ENCODE data around the gene PDE3B. TPM values are rescaled to one million over a fixed set of nuclear protein-coding genes. Genes with fewer than 3 reads are reported as not detected.

The PDE3B gene
- total RNA-seq, 3 donors from 2014 or later (not counting 1 experiment from before 2014, with no cell fraction given): 18.2 to 42.3 (median 34.5) TPM

- Histone ChIP-seq H3K27ac (ENCODE audit: low read length) (no peak overlapping the region), H3K4me3 (ENCODE audit: low read length) (no peak overlapping the region), H3K4me1 (ENCODE audit: control insufficient read depth, insufficient read depth, low read length) (peaks cover 28% of the 10 kb centered on the region), H3K36me3 (ENCODE audit: control insufficient read depth, insufficient read depth, low read length) (no peaks in the 10 kb centered on the region), H3K27me3 (ENCODE audit: control insufficient read depth, insufficient read depth, low read length) (no peaks in the 10 kb centered on the region), H3K9me3 (ENCODE audit: control insufficient read depth, insufficient read depth, low read length) (no peaks in the 10 kb centered on the region)
- Mint-ChIP-seq H3K9me3 (no peaks in the 10 kb centered on the region), H3K27me3 (ENCODE audit: low read depth in 2 of 2) (peaks cover 0 to 17% of the 10 kb centered on the region in 2 donors), H3K4me3 (peak overlapping the region; percentile 6), H3K36me3 (no peaks in the 10 kb centered on the region), H3K4me1 (peaks cover 30 to 35% of the 10 kb centered on the region in 2 donors), H3K27ac (no peak overlapping the region)
- DNase-seq: no peak
- intact Hi-C loops (cut with micrococcal nuclease): no loop called here
- TF ChIP-seq, protein P1, sequence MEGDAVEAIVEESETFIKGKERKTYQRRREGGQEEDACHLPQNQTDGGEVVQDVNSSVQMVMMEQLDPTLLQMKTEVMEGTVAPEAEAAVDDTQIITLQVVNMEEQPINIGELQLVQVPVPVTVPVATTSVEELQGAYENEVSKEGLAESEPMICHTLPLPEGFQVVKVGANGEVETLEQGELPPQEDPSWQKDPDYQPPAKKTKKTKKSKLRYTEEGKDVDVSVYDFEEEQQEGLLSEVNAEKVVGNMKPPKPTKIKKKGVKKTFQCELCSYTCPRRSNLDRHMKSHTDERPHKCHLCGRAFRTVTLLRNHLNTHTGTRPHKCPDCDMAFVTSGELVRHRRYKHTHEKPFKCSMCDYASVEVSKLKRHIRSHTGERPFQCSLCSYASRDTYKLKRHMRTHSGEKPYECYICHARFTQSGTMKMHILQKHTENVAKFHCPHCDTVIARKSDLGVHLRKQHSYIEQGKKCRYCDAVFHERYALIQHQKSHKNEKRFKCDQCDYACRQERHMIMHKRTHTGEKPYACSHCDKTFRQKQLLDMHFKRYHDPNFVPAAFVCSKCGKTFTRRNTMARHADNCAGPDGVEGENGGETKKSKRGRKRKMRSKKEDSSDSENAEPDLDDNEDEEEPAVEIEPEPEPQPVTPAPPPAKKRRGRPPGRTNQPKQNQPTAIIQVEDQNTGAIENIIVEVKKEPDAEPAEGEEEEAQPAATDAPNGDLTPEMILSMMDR (IDR thresholded peaks at IDR 0.05): no peak
- no peak for ATAC-seq
- WGBS (ENCODE audit: insufficient coverage): 92% methylated on average over 1 of the region's 1 CpG
These were observed 259.2 kb downstream of the PDE3B start for GRCh38 chr11:14902650-14903350.

DNA sequence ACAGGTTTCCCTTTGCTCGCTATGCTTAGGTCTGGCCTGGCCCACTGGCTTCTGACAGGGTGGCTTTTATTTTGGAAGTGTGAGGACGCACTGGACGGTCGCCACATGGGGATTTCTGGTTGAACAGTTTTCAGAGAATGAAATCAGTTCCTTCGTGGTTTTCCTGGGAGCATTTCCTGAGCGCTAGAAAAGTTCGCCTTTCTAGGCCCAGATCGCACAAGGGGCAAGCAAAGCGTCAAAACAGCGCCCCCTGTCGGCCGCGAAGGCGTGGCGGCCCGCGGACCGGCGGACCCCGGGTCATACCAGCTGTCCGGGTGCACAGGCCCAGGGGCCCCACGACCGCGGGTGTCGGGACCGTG lies 261.1 kb downstream of the PDE3B start:
- TF ChIP-seq, protein P1 (IDR thresholded peaks at IDR 0.05): peak; percentile 98
- peak overlapping the region; percentile 74 to 92 for H3K27ac Mint-ChIP-seq

DNA sequence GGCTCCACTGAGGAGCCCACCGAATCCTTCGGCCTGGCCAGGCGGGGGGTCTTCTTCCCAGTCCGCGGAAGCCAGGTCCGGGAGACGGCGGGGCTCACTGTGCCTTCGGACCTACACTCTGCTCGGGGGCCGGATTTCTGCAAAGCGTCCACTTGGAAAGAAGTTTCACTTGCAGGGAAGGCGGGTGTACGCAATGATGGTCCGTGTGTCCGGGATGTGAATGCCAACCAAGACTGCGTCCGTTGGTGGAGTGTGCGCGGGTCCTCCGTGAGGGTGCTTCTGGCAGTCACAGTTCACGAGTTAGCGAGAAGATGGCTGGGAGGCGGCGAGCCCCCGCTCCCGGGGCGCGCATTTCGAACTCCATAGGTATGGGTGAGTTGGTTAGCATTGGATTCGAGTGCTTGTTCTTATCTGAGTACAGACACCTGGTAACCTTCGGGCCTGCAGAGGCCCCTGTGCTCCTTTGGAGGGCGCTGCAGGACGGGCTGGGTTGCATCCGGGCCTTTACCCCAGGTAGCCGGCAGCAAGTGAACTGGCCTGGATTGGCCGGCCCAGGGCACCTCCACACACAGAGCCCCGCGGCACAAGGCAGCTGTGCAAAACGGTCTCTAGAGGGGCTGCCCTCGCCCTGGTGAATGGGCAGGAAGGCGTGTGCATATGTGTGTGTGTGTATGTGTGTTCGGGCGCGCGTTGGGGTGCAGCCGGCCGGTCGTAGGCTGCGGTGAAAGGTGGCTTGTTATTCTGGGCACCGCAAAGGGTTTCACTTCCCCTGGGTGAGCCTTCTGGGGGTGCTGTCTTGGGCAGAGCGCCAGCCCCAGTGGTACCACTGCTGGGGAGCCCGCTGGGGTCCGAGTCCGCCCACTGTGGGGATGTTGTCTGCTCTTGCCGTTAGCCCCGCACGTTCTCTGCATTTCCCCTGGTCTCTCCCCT lies 261.8 kb downstream of the PDE3B start:
- Mint-ChIP-seq H3K27me3 (ENCODE audit: low read depth in 2 of 2) (no peaks in the 10 kb centered on the region), H3K9me3 (no peaks in the 10 kb centered on the region), H3K4me1 (peaks cover 37 to 38% of the 10 kb centered on the region in 2 donors), H3K27ac (peak overlapping the region; percentile 74 to 92), H3K4me3 (peak overlapping the region; percentile 93), H3K36me3 (no peaks in the 10 kb centered on the region)
- H3K4me1 ChIP-seq (ENCODE audit: control insufficient read depth, insufficient read depth, low read length): peaks cover 28% of the 10 kb centered on the region
- H3K9me3 ChIP-seq (ENCODE audit: control insufficient read depth, insufficient read depth, low read length): no peaks in the 10 kb centered on the region
- peak overlapping the region; percentile 87 for H3K4me3 ChIP-seq (ENCODE audit: low read length)
- H3K27ac ChIP-seq (ENCODE audit: low read length): peak overlapping the region; percentile 56
- no peaks in the 10 kb centered on the region for H3K36me3 ChIP-seq (ENCODE audit: control insufficient read depth, insufficient read depth, low read length)
- DNase-seq (peak; percentile 72 to 87), ATAC-seq (peak; percentile 79 to 90 (median 81))
- TF ChIP-seq, protein P1 (IDR thresholded peaks at IDR 0.05): peak; percentile 79
- H3K27me3 ChIP-seq (ENCODE audit: control insufficient read depth, insufficient read depth, low read length): no peaks in the 10 kb centered on the region
- intact Hi-C loops (cut with micrococcal nuclease): loop anchor here (1.0 to 5.0 kb wide), 4 partner anchors 13 to 406 kb away; partner anchors contain the start of genes COPB1, CYP2R1 and PSMA1
- under 1% methylated on average over 58 of the region's 58 CpGs for WGBS (ENCODE audit: insufficient coverage)

More for the DNA sequence above, 261.1 kb downstream of the PDE3B start:
- peak overlapping the region; percentile 93 for H3K4me3 Mint-ChIP-seq
- intact Hi-C loops (cut with micrococcal nuclease): loop anchor here (1.0 to 5.0 kb wide), 4 partner anchors 12 to 405 kb away; partner anchors contain the start of genes COPB1, CYP2R1 and PSMA1
- ATAC-seq (peak; percentile 49 to 74 (median 57)), DNase-seq (peak; percentile 79 to 88)
- Histone ChIP-seq H3K27ac (ENCODE audit: low read length) (peak overlapping the region; percentile 56), H3K4me1 (ENCODE audit: control insufficient read depth, insufficient read depth, low read length) (peaks cover 28% of the 10 kb centered on the region), H3K9me3 (ENCODE audit: control insufficient read depth, insufficient read depth, low read length) (no peaks in the 10 kb centered on the region), H3K4me3 (ENCODE audit: low read length) (peak overlapping the region; percentile 87), H3K27me3 (ENCODE audit: control insufficient read depth, insufficient read depth, low read length) (no peaks in the 10 kb centered on the region), H3K36me3 (ENCODE audit: control insufficient read depth, insufficient read depth, low read length) (no peaks in the 10 kb centered on the region)
- peaks cover 37 to 38% of the 10 kb centered on the region in 2 donors for H3K4me1 Mint-ChIP-seq
- no peaks in the 10 kb centered on the region for H3K27me3 Mint-ChIP-seq (ENCODE audit: low read depth in 2 of 2)
- no peaks in the 10 kb centered on the region for H3K9me3 Mint-ChIP-seq
- H3K36me3 Mint-ChIP-seq: no peaks in the 10 kb centered on the region
- WGBS (ENCODE audit: insufficient coverage): 3% methylated on average over 26 of the region's 26 CpGs

Measured in natural killer cell (primary cell).